ENCODE measurements around the gene CDK5RAP1. TPM values are rescaled to one million over a fixed set of nuclear protein-coding genes. Genes with fewer than 3 reads are reported as not detected.

Gene CDK5RAP1
- total RNA-seq, 2 donors from 2014 or later: 45.2 to 59.7 TPM

- Mint-ChIP-seq H3K4me1 (no peaks in the 10 kb centered on the region), H3K9me3 (peaks cover 16% of the 10 kb centered on the region), H3K27me3 (ENCODE audit: insufficient read depth) (no peaks in the 10 kb centered on the region), H3K4me3 (no peak overlapping the region), H3K36me3 (ENCODE audit: low read depth) (peaks cover 73% of the 10 kb centered on the region), H3K27ac (peak overlapping the region; percentile 48)
- no peaks in the 10 kb centered on the region for H3K4me1 ChIP-seq (ENCODE audit: control insufficient read depth, insufficient read depth, low read length)
- no peak overlapping the region for H3K27ac ChIP-seq (ENCODE audit: low read depth, low read length)
- TF ChIP-seq CTCF (conservative IDR thresholded peaks at IDR 0.05): no peak
- no peak overlapping the region for H3K9ac ChIP-seq (ENCODE audit: extremely low read depth, low read length, poor library complexity, severe bottlenecking)
- peaks cover 5% of the 10 kb centered on the region for H3K9me3 ChIP-seq (ENCODE audit: control insufficient read depth, low read length)
- no peak overlapping the region for H3K4me3 ChIP-seq (ENCODE audit: low read length)
- no peak for DNase-seq
- H3K36me3 ChIP-seq (ENCODE audit: control insufficient read depth, insufficient read depth, low read length): peaks cover 58% of the 10 kb centered on the region
- H3K27me3 ChIP-seq (ENCODE audit: control insufficient read depth, insufficient read depth, low read length, poor library complexity, severe bottlenecking): no peaks in the 10 kb centered on the region
- WGBS, 2 experiments (ENCODE audit: insufficient coverage in 1 of 2, insufficient read length in 1 of 2): 94 to 100% methylated on average over 2 to 7 of the region's 7 CpGs
These were observed 14.1 kb downstream of the CDK5RAP1 start for GRCh38 chr20:33387177-33387576.

DNA sequence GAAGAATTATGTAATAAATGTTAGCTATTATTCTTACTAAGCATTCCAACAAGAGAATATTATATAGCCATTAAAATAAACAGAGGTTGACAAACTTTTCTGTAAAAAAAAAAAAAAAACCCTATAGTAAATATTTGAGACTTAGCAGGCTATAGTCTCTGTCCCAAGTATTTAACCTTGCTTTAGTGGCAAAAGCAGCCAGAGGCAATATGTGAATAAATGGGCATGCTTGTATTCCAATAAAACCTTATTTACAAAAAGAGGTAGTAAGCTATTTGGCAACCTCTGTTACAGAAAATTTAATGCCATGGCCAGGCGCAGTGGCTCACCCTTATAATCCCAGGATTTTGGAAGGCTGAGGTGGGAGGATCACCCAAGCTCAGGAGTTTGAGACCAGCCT, 14.6 kb downstream of the CDK5RAP1 start:
- DNase-seq: no peak
- Mint-ChIP-seq H3K27ac (no peak overlapping the region), H3K4me1 (no peaks in the 10 kb centered on the region), H3K9me3 (peaks cover 16% of the 10 kb centered on the region), H3K27me3 (ENCODE audit: insufficient read depth) (no peaks in the 10 kb centered on the region), H3K36me3 (ENCODE audit: low read depth) (peaks cover 73% of the 10 kb centered on the region), H3K4me3 (no peak overlapping the region)
- Histone ChIP-seq H3K9ac (ENCODE audit: extremely low read depth, low read length, poor library complexity, severe bottlenecking) (no peak overlapping the region), H3K4me3 (ENCODE audit: low read length) (no peak overlapping the region), H3K36me3 (ENCODE audit: control insufficient read depth, insufficient read depth, low read length) (peaks cover 58% of the 10 kb centered on the region), H3K27me3 (ENCODE audit: control insufficient read depth, insufficient read depth, low read length, poor library complexity, severe bottlenecking) (no peaks in the 10 kb centered on the region), H3K9me3 (ENCODE audit: control insufficient read depth, low read length) (peaks cover 5% of the 10 kb centered on the region), H3K27ac (ENCODE audit: low read depth, low read length) (no peak overlapping the region), H3K4me1 (ENCODE audit: control insufficient read depth, insufficient read depth, low read length) (no peaks in the 10 kb centered on the region)
- 100% methylated on average over 1 of the region's 1 CpG for WGBS, 2 experiments (ENCODE audit: insufficient coverage in 1 of 2, insufficient read length in 1 of 2)
- no peak for TF ChIP-seq CTCF (conservative IDR thresholded peaks at IDR 0.05)

GRCh38 chr20:33377366-33377765, 24.0 kb downstream of the CDK5RAP1 start:
- H3K27ac Mint-ChIP-seq: no peak overlapping the region
- no peak for DNase-seq
- no peak for TF ChIP-seq CTCF (conservative IDR thresholded peaks at IDR 0.05)

More at GRCh38 chr20:33377366-33377765, 24.0 kb downstream of the CDK5RAP1 start:
- Histone ChIP-seq H3K27ac (ENCODE audit: low read depth, low read length) (no peak overlapping the region), H3K9me3 (ENCODE audit: control insufficient read depth, low read length) (peaks cover 7% of the 10 kb centered on the region), H3K9ac (ENCODE audit: extremely low read depth, low read length, poor library complexity, severe bottlenecking) (no peak overlapping the region), H3K4me3 (ENCODE audit: low read length) (no peak overlapping the region), H3K36me3 (ENCODE audit: control insufficient read depth, insufficient read depth, low read length) (peaks cover 66% of the 10 kb centered on the region), H3K4me1 (ENCODE audit: control insufficient read depth, insufficient read depth, low read length) (no peaks in the 10 kb centered on the region), H3K27me3 (ENCODE audit: control insufficient read depth, insufficient read depth, low read length, poor library complexity, severe bottlenecking) (no peaks in the 10 kb centered on the region)
- Mint-ChIP-seq H3K27me3 (ENCODE audit: insufficient read depth) (no peaks in the 10 kb centered on the region), H3K36me3 (ENCODE audit: low read depth) (peaks cover 73% of the 10 kb centered on the region), H3K9me3 (no peaks in the 10 kb centered on the region), H3K4me1 (no peaks in the 10 kb centered on the region), H3K4me3 (no peak overlapping the region)
- WGBS, 2 experiments (ENCODE audit: insufficient coverage in 1 of 2, insufficient read length in 1 of 2): 100% methylated on average over 1 to 2 of the region's 2 CpGs
